Panc1 (cell line): ENCODE data around the gene FARS2. TPM values are rescaled to one million over a fixed set of nuclear protein-coding genes. Genes with fewer than 3 reads are reported as not detected.

ENCODE experiments used
- ATAC-seq: fragments of 200-7000 bp; cut with Tn5 transposase; 2 replicates; pipeline ENCODE4 v1.9.1; 2020; ENCODE audit warnings: mild to moderate bottlenecking, moderate library complexity
- BruUV-seq: library from RNA; stranded (reverse); fragments of 400-500 nt; replicated peaks from 2 replicates; lab custom pipeline; 2021; lab: Mats Ljungman, UMichigan
- CTCF ChIA-PET: fragments of 300-600 bp; sonication (Branson Sonifier 250); formaldehyde crosslinking; loops from one replicate; lab custom pipeline; 2022; ENCODE audit warnings: antibody characterized with exemption; lab: Charles Lee
- POLR2A ChIA-PET: fragments of 300-600 bp; sonication (Branson Sonifier 250); formaldehyde crosslinking; loops from one replicate; lab custom pipeline; 2022; ENCODE audit warnings: antibody characterized with exemption; lab: Charles Lee
- DNase-seq: peaks from one replicate; pipeline ENCODE4 v3.0.0-alpha.2; 2010; ENCODE audit warnings: low read depth, low spot score
- H3K27ac ChIP-seq: 2 replicates; pipeline ENCODE4 v1.5.1; 2011; ENCODE audit warnings: mild to moderate bottlenecking, low read length, inconsistent platforms
- H3K27me3 ChIP-seq: fragments of 200-500 bp; sonication (Bioruptor generic); 2 replicates; pipeline ENCODE4 v1.6.0; 2014; ENCODE audit warnings: low read length, inconsistent platforms; ENCODE audit not compliant: control insufficient read depth, insufficient read depth
- H3K36me3 ChIP-seq: fragments of 200-500 bp; sonication (Bioruptor generic); 2 replicates; pipeline ENCODE4 v1.5.1; 2014; ENCODE audit warnings: inconsistent platforms, mild to moderate bottlenecking, low read length, moderate library complexity; ENCODE audit not compliant: control insufficient read depth, insufficient read depth
- H3K4me1 ChIP-seq: 2 replicates; pipeline ENCODE4 v1.5.1; 2011; ENCODE audit warnings: inconsistent platforms, mild to moderate bottlenecking, low read length, moderate library complexity; ENCODE audit not compliant: control insufficient read depth, insufficient read depth
- H3K4me3 ChIP-seq, 2 experiments: 2 replicates each; pipeline ENCODE4 v1.5.1; 2011 to 2012; ENCODE audit warnings: low read depth in 2 of 2, low read length in 2 of 2, mild to moderate bottlenecking in 2 of 2, inconsistent platforms in 1 of 2, moderate library complexity in 1 of 2
- H3K9me3 ChIP-seq: fragments of 200-500 bp; sonication (Bioruptor generic); 2 replicates; pipeline ENCODE4 v1.5.1; 2014; ENCODE audit warnings: low read depth, mild to moderate bottlenecking, inconsistent platforms, low read length, moderate library complexity; ENCODE audit not compliant: control insufficient read depth, insufficient read depth
- CTCF ChIP-seq: fragments of 450-650 bp; IDR thresholded peaks from 2 replicates; pipeline ENCODE4 v1.5.1; 2017; ENCODE audit warnings: mild to moderate bottlenecking
- POLR2AphosphoS5 ChIP-seq: IDR thresholded peaks from 2 replicates; pipeline ENCODE4 v1.6.1; 2012; ENCODE audit warnings: mild to moderate bottlenecking, low read depth, low read length, moderate library complexity
- REST ChIP-seq, 2 experiments: IDR thresholded peaks; 2 replicates each; pipeline ENCODE4 v1.6.1; 2011 to 2012; ENCODE audit warnings: low read depth in 2 of 2, control low read depth in 1 of 2, low read length in 1 of 2, mild to moderate bottlenecking in 1 of 2, moderate library complexity in 1 of 2; ENCODE audit not compliant: insufficient read depth in 1 of 2
- SIN3A ChIP-seq: IDR thresholded peaks from 2 replicates; pipeline ENCODE4 v1.6.1; 2012; ENCODE audit warnings: low read depth, mild to moderate bottlenecking, low read length, moderate library complexity, borderline replicate concordance; ENCODE audit not compliant: insufficient read depth
- TCF7L2 ChIP-seq: IDR thresholded peaks from 2 replicates; pipeline ENCODE4 v1.6.1; 2011; ENCODE audit warnings: mild to moderate bottlenecking, low read depth, low read length, inconsistent platforms
- in situ Hi-C: cut with HindIII; loops from 2 replicates; pipeline ENCODE4 v1.10.0; 2016; ENCODE audit warnings: low sequenced_read_pairs, low pct_unique_long_range_greater_than_20kb
- intact Hi-C: fragments of 100-400 bp; cut with micrococcal nuclease; formaldehyde crosslinking; loops from one replicate; pipeline ENCODE4 v1.10.0; 2022; ENCODE audit not compliant: unreplicated experiment
- total RNA-seq: library from RNA; stranded (reverse); gene quantifications from one replicate; pipeline ENCODE4 v1.2.1, GENCODE V29; 2021; ENCODE audit not compliant: unreplicated experiment

The FARS2 gene
- total RNA-seq, 1 experiment from 2014 or later = 12.8 TPM

- no peaks in the 10 kb centered on the region for H3K9me3 ChIP-seq
- H3K36me3 ChIP-seq = no peaks in the 10 kb centered on the region
- BruUV-seq = no TSS peak
- TF ChIP-seq SIN3A (no peak), POLR2AphosphoS5 (no peak), TCF7L2 (no peak), CTCF (no peak), REST (IDR thresholded peaks at IDR 0.05; ENCODE audit: insufficient read depth in 1 of 2, low read depth in 2 of 2, low read length in 1 of 2) (no peak)
- intact Hi-C loops (no loop called here), in situ Hi-C loops (no loop called here)
- DNase-seq (no peak), ATAC-seq (no peak)
- CTCF ChIA-PET = no interaction called here
- POLR2A ChIA-PET = no interaction called here
- no peak overlapping the region for H3K4me3 ChIP-seq
- H3K27me3 ChIP-seq = no peaks in the 10 kb centered on the region
- H3K4me1 ChIP-seq = no peaks in the 10 kb centered on the region
- no peak overlapping the region for H3K27ac ChIP-seq
These were observed 11.7 kb upstream of the FARS2 start for GRCh38 chr6:5249451-5250122.

GRCh38 chr6:5250451-5250850 lies 10.9 kb upstream of the FARS2 start:
- DNase-seq (no peak), ATAC-seq (no peak)
- ChIA-PET CTCF (no interaction called here), POLR2A (no interaction called here)
- Histone ChIP-seq H3K4me1 (no peaks in the 10 kb centered on the region), H3K36me3 (no peaks in the 10 kb centered on the region), H3K27me3 (no peaks in the 10 kb centered on the region), H3K9me3 (no peaks in the 10 kb centered on the region), H3K4me3 (no peak overlapping the region), H3K27ac (no peak overlapping the region)
- intact Hi-C loops (no loop called here), in situ Hi-C loops (no loop called here)
- BruUV-seq = no TSS peak
- TF ChIP-seq SIN3A (no peak), REST (IDR thresholded peaks at IDR 0.05; ENCODE audit: insufficient read depth in 1 of 2, low read depth in 2 of 2, low read length in 1 of 2) (no peak)
